Esophagus mucosa (tissue), 1 donor: Measurements from ENCODE around the gene CRTC1. TPM values are rescaled to one million over a fixed set of nuclear protein-coding genes. Genes with fewer than 3 reads are reported as not detected.
"Not testable (repeated sequence)": the region's sequence is repeated elsewhere in the genome, so short reads cannot be mapped to it uniquely, and the experiment has no call there.

ENCODE experiments used
- ATAC-seq: fragments of 200-7000 bp; cut with Tn5 transposase; one replicate; pipeline ENCODE4 v1.9.1; 2020
- total RNA-seq: library from RNA; stranded (reverse); gene quantifications from one replicate; pipeline ENCODE4 v1.2.4, GENCODE V29; 2023
- donor health status: DM: yes; HTN: yes; CAD: no.

The CRTC1 gene
- total RNA-seq, 1 donor from 2014 or later = 4.0 TPM

GRCh38 chr19:18670312-18670711 is 13.2 kb upstream of the CRTC1 start:
- ATAC-seq = no peak

- peak; percentile 7 for ATAC-seq
These were observed 12.0 kb upstream of the CRTC1 start for GRCh38 chr19:18671303-18672043.

DNA sequence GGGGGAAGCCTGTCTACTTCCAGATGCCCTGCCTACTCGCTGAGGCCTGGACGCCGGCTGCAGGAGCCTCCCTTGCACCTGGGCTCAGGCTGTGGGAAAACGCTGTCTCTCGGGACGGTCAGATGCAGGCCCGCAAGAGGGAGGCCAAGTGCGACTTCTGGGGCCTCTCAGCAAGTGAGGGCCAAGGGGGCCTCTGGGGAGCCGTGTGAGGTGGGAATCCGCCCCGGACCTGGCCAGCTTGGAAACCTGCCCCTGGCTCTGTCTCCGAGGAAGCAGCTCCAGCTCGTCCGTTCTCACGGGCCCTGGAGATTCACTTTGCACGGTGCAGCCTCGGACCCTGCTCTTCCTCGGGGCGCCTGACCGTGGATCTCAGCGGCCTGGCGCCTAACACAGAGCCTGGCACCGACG is 11.4 kb upstream of the CRTC1 start:
- no peak for ATAC-seq

- peak; percentile 9 for ATAC-seq
These were observed 10.7 kb upstream of the CRTC1 start for GRCh38 chr19:18672606-18673337.

DNA sequence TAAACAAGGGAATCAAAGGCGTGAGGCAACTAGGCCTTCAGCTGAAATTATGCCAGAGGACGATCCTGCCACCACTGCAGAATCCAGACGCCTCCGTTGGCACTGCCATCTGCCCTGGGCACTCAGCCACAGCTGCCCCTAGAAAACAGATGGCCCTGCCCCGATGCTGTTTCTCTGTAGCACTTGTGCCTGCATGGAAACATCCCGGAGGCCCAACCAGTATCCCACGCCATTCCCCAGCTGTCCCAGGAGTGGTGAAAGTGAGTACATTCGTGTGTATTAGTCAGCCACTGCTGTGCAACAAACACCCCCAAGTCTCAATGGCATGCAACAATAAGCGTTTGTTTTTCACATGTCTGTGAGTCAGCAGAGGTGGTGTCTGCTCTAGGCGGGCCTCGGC is 8.9 kb upstream of the CRTC1 start:
- ATAC-seq = no peak

DNA sequence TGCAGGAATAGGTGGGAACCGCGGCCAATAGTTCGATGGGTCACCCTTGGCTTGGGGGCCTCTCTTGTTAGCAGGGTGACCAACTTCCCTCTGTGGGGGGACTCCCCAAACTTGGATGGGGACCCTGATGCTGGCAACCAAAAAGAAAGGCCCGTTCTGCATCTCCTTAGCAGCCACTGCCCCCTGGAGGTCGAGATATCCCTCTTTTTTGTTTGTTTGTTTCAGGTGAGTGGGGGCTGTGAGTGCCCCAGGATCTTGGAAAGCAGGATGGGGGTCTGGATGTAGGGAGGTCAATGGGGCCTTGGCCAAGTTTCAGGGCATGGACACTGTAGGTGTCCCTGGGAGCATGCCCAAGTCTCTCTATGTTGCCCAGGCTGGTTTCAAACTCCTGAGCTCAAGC is 7.7 kb upstream of the CRTC1 start:
- no peak for ATAC-seq

DNA sequence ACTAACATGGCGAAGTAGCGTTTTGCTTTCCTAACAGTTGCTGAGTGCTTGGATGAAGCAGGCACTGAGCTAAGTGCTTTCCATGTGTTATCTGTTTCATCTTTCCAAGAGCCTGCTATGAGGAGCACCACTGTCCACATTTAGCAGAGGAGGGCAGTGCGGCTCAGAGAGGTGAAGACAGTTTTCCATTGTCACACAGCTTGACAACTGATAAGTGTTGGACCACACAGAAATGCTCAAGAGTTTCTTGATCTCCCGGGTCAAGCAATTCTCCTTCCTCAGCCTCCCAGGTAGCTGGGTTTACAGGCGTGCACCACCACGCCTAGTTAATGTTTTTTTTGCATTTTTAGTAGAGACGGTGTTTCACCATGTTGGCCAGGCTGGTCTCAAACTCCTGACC is 6.8 kb upstream of the CRTC1 start:
- ATAC-seq = no peak

- ATAC-seq = no peak
These were observed 6.3 kb upstream of the CRTC1 start for GRCh38 chr19:18677156-18677555.

GRCh38 chr19:18680148-18680547 is 3.3 kb upstream of the CRTC1 start:
- not testable (repeated sequence) for ATAC-seq

DNA sequence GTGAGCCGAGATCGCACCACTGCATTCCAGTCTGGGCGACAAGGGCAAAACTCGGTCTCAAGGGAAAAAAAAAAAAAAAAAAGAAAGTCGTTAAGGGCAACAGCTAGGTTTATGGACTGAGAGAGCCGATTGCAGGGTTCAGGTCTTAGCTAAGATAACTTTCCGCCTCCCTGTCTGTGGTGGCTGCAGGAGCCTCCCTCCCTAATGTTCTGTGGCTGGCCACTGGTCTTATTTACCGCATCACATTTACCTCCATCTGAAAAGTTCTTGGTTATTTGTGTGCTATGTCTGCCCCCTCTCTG is 722 bp upstream of the CRTC1 start:
- no peak for ATAC-seq

DNA sequence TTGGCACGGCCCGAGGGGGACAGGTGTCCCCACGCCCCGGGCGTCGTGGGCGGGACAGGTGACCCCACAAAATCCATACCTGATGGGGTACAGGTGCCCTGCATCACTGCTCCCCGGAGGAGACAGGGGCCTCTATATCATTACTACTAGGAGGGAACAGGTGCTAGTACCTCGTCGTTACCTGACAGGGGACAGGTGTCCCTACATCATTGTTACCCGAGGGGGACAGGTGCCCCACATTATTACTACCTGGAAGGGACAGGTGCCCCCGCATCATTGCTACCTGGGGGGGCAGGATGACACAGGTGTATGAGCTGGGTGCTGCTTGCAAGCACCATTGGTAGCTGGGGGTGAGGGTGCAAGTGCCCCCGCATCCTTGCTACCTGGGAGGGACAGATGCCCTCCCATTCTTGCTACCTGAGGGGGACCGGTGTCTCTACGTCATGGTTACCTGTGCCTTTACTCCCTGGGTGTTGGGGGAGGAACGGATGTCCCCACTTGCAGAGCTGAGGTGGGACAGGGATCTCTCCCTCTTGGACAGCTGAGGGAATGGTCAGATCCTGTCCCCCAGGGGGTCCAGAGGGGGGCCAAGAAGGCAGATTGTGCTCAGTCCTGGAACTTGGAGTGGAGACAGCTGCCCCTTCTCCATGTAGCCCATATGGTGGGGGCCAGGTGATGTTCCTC is 620 bp downstream of the CRTC1 start:
- ATAC-seq = peak; percentile 7

DNA sequence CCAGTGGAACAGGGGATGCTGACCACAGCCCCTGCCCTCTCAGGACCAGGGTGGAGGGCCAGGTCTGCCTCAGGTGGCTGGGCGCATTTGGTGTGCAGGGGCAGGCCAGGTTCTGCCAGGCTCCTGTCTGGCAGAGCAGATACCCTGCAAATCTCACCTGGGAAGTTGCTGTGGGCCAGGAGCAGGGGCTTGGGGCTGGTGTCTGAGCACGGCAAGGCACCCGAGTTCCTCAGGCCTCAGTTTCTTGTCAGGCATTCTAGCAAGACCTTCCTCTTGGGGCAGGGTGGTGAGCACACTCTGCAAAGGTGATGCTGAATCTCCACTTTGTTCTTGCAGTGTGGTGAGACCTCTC is 1.1 kb downstream of the CRTC1 start:
- peak; percentile 13 for ATAC-seq

DNA sequence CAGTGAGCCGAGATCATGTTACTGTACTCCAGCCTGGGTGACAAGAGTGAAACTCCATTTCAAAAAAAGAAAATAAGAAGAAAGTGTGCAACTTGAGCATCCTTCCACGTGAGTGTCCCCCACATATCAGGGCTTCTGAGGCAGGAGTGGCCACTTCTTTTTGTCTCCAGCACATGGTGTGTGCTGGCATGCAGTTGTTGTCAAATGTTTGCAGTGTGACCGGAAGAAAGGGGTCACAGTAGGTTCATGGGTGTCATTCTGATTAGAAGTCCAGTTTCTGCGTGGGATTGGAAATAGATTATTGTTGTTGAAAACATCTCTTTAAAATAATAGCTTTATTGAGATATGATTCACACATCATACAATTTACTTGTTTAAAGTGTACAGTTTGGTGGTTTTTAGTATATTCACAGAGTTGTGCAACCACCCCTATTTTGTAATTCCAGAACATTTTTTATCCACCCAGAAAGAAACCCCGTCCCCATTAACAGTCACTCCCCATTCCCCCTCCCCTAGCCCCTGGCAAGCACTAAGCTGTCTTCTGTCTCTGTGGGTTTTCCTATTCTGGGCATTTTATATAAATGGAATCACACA is 2.2 kb downstream of the CRTC1 start:
- ATAC-seq = no peak

- ATAC-seq = no peak
These were observed 4.4 kb downstream of the CRTC1 start for GRCh38 chr19:18687740-18688465.

DNA sequence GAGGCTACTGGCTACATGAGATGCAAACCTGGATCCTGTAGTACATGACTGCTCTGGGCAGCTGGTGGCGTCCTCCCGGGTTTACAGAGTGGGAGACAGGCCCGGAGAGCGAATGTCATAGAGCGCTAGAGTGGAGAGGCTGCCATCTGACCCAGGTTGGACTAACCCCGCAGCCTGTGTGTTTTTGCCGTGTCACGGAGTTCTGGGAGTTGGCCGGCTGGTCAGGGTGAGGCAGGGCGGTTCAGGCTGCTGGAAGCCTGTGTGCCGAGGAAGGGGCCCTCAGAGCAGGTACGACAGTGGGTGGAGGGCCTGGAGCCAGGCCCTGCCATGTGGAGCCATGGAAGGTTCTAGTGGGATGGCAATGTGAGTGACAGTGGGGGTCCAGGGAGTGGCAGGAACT is 12.5 kb downstream of the CRTC1 start:
- ATAC-seq = peak; percentile 64

DNA sequence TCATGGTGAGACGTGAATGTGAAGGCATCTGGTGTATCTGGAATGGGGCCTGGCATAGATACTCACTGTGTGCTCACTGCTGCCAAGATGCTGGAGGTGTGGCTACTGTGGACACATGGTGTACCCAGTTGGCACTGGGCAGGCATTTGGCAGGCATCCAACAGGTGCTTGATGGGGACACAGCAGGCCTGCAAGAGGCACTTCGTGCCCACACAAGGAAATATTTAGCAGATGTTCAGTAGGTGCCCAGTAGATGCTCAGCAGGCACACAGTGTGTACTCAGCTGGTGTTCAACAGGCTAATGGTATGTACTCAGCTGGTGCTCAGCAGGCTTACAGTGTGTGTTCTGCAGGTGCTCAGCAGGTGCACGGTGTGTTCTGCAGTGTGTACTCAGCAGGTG is 14.2 kb downstream of the CRTC1 start:
- no peak for ATAC-seq

DNA sequence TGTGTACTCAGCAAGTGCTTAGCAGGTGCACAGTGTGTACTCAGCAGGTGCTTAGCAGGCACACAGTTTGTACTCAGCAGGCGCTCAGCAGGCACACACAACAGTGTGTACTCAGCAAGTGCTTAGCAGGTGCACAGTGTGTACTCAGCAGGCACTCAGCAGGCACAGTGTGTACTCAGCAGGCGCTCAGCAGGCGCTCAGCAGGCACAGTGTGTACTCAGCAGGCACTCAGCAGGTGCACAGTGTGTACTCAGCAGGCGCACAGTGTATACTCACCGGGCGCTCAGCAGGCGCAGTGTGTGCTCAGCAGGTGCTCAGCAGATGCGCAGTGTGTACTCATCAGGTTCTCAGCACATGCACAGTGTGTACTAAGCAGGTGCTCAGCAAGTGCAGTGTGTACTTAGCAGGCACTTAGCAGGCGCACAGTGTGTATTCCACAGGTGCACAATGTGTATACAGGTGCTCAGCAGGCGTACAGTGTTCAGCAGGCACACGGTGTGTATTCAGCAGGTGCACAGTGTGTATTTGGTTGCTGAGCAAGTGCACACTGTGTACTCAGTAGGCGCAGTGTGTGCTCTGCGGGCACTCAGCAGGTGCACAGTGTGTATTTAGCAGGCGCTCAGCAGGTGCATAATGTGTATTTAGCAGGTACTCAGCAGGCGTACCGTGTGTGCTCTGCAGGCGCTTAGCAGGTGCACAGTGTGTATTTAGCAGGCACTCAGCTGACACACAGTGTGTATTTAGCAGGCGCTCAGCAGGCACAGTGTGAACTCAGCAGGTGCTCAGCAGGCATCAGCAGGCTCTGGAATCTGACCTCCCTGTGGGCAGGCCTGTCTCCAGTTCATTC is 15.1 kb downstream of the CRTC1 start:
- ATAC-seq = no peak

DNA sequence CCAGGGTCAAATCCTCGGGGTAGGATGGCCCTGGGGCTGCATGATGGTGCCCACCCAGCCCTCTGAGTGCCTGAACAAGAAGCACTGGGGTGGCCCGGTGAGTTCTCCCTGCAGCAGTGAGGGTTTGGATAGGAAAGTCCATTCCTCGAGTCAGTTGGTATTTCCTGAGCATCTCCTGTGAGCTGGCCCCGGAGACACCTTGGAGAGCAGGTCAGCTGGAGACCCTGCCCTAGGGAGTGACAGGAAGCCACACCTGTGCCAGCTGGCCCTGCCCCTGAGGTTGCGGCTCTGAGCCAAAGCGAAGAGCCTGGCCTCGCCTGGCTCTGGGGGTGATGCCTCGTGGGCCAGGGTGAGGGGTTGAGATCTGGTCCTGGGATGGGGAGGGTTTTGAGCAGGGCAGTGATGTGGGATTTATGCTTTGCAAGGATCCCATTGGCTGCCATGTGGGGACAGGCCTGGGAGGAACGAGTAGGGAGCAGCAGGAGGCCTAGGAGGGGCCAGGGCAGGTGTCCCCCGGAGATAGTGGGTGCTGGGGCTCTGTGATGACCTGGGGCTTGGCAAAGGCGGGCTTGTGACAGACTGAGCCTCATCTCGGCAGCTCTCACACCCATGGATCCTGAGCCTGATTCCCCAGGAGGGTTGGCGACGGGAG is 16.0 kb downstream of the CRTC1 start:
- peak; percentile 22 for ATAC-seq

DNA sequence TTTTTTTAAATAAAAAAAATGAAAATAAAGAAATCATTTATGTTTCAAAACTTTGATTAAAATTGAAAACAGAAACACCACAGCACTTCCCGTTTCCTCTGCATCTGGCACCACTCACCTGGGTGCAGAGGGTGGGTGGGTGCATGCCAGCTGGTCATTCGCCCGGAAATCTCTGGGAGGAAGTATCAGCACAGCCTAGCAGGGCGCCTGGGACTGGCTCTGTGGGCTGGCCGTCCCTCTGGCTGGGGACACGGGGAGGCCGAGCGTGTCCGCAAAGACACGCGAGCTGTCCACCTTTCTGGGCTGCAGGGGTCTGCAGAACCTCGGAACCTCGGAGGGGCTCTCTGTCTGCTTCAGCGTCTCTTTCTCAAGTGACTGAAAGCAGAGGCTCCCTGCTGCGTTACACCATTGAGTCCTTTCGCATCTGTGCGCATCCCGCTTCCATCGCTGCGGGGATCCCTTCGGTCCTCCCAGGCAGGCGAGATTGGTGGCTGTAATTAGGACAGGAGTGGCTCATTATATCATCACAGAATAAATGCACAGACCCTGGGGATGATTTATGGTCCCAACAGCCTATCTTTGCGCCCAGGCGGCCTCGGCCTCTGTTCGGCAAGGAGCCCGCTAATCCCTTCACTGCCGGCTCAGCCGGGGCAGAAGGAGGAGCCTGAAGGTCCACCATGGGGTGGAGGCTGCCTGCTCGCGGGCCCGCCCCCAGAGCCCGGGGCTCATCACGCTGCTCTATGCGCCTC is 17.2 kb downstream of the CRTC1 start:
- peak; percentile 76 for ATAC-seq

- no peak for ATAC-seq
These were observed 17.7 kb downstream of the CRTC1 start for GRCh38 chr19:18701250-18701608.

- no peak for ATAC-seq
These were observed 20.6 kb downstream of the CRTC1 start for GRCh38 chr19:18704054-18704453.
